NCI-H2196 (cell line): ENCODE data around the gene QSER1.
"Not testable (repeated sequence)": the region's sequence is repeated elsewhere in the genome, so short reads cannot be mapped to it uniquely, and the experiment has no call there.

ENCODE experiments used
- DNase-seq: peaks from one replicate; lab custom pipeline; 2025; ENCODE audit not compliant: unreplicated experiment; lab: John Stamatoyannopoulos, UW

Gene QSER1

GRCh38 chr11:32892355-32893092, at the start of gene QSER1:
QSER1 (plus strand) TSS chr11:32892811; CDS start chr11:32893126, 315 bp downstream.
- peak; percentile 68 for DNase-seq

- DNase-seq = no peak
Measured at GRCh38 chr11:32843544-32843943, 49.1 kb upstream of the QSER1 start.

- DNase-seq = no peak
Measured at GRCh38 chr11:32847511-32847910, 45.1 kb upstream of the QSER1 start.

- no peak for DNase-seq
Measured at GRCh38 chr11:32849761-32850160, 42.9 kb upstream of the QSER1 start.

- DNase-seq = no peak
Measured at GRCh38 chr11:32851251-32851650, 41.4 kb upstream of the QSER1 start.

GRCh38 chr11:32852207-32852606, 40.4 kb upstream of the QSER1 start:
- no peak for DNase-seq

- no peak for DNase-seq
Measured at GRCh38 chr11:32855601-32856000, 37.0 kb upstream of the QSER1 start.

- DNase-seq = no peak
Measured at GRCh38 chr11:32858731-32859130, 33.9 kb upstream of the QSER1 start.

- no peak for DNase-seq
Measured at GRCh38 chr11:32861850-32862577, 30.6 kb upstream of the QSER1 start.

GRCh38 chr11:32864555-32864954, 28.1 kb upstream of the QSER1 start:
- DNase-seq = no peak

GRCh38 chr11:32868752-32869151, 23.9 kb upstream of the QSER1 start:
- DNase-seq = not testable (repeated sequence)

GRCh38 chr11:32870676-32871075, 21.9 kb upstream of the QSER1 start:
- no peak for DNase-seq

- DNase-seq = no peak
Measured at GRCh38 chr11:32874132-32874531, 18.5 kb upstream of the QSER1 start.

- DNase-seq = no peak
Measured at GRCh38 chr11:32881286-32881685, 11.3 kb upstream of the QSER1 start.

- no peak for DNase-seq
Measured at GRCh38 chr11:32883421-32883820, 9.2 kb upstream of the QSER1 start.

- no peak for DNase-seq
Measured at GRCh38 chr11:32884023-32884422, 8.6 kb upstream of the QSER1 start.

- peak; percentile 13 for DNase-seq
Measured at GRCh38 chr11:32884770-32885384, 7.7 kb upstream of the QSER1 start.

- DNase-seq = no peak
Measured at GRCh38 chr11:32885556-32885955, 7.1 kb upstream of the QSER1 start.

GRCh38 chr11:32886180-32886579, 6.4 kb upstream of the QSER1 start:
- DNase-seq = no peak

- not testable (repeated sequence) for DNase-seq
Measured at GRCh38 chr11:32887707-32888383, 4.8 kb upstream of the QSER1 start.

- DNase-seq = not testable (repeated sequence)
Measured at GRCh38 chr11:32888384-32888710, 4.3 kb upstream of the QSER1 start.

GRCh38 chr11:32888805-32889204, 3.8 kb upstream of the QSER1 start:
- no peak for DNase-seq
